Activated T-cell treated with anti-CD3 and anti-CD28 coated beads, Interleukin-2, amount 50 U/mL, for 4 hours (primary cell): ENCODE measurements around the gene FAM171A2. TPM values are rescaled to one million over a fixed set of nuclear protein-coding genes. Genes with fewer than 3 reads are reported as not detected.

Source experiments
- ATAC-seq, 2 donors: fragments of 200-7000 bp; cut with Tn5 transposase; one replicate each; pipeline ENCODE4 v1.10.0; 2021
- DNase-seq: peaks from one replicate; pipeline ENCODE4 v3.0.0-alpha.2; 2020
- H3K27me3 Mint-ChIP-seq: one replicate; pipeline ENCODE4 v1.8.0; 2021; ENCODE audit warnings: low read depth, mixed read lengths
- H3K36me3 Mint-ChIP-seq: one replicate; pipeline ENCODE4 v1.8.0; 2022; ENCODE audit warnings: mixed read lengths; ENCODE audit not compliant: insufficient read depth
- H3K4me1 Mint-ChIP-seq: one replicate; pipeline ENCODE4 v1.8.0; 2021; ENCODE audit warnings: low read depth, mixed read lengths
- H3K4me3 Mint-ChIP-seq: one replicate; pipeline ENCODE4 v1.8.0; 2021; ENCODE audit warnings: mild to moderate bottlenecking, moderate library complexity, mixed read lengths
- H3K9me3 Mint-ChIP-seq: one replicate; pipeline ENCODE4 v1.8.0; 2021; ENCODE audit warnings: mixed read lengths
- total RNA-seq, 3 donors: library from RNA; stranded (reverse); gene quantifications; one replicate each; pipeline ENCODE4 v1.2.1, GENCODE V29; 2021

The FAM171A2 gene
- total RNA-seq, 3 donors from 2014 or later = 0.24 to 0.33 (median 0.27) TPM

DNA sequence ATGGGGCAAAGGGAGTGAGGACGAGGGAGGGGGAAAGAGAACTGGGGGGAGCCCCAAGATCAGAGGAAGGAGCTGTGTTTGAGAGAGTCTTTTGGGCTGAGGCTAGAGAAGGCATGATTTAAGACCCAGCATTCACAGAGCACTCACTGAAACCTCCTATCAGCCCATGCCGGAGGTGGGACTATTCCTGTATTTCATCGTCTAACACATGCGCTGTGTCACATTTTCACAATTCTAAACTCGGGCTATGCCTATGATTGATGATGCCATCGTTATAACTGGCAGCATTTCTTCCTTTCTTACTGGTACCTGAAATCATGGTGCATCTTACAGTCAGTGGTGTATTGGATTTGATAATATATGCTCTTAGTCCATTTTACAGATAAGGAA is 3.5 kb downstream of the FAM171A2 start:
- Mint-ChIP-seq H3K27me3 (peaks cover 18% of the 10 kb centered on the region), H3K36me3 (no peaks in the 10 kb centered on the region), H3K4me3 (no peak overlapping the region), H3K9me3 (no peaks in the 10 kb centered on the region), H3K4me1 (peaks cover 10% of the 10 kb centered on the region)
- no peak for ATAC-seq
- DNase-seq = no peak

DNA sequence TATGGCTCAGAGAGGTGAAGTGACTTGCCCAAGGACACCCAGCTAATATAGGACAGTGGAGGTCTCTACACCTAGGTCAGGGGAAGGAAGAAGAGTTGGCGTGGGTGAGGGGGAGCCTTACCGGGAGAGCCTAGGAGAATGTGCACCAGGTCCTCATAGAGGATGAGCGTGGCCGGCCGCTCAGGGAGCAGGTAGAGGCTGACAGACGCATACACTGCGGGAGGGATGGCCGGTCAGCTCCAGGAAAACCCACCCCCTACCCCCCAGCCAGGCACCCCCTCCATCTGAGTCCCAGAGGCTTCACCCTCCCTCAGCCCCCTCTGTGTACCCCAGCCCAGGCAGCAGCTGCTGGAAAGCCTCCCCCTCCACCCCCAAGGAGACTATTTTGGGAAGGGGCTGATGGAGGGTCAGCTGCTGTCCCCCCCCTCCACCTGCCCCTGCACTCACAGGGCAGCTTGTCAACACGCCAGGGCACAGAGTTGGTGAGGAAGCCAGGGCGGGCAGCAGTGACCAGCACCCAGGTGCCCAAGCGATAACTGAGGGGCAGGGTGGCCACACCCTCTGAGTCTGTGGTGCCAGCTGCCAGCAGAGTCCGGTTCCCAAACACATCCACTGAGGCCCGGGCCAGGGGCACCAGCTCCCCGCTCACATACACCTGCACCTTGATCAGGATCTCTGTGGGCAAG is 4.1 kb downstream of the FAM171A2 start:
- Mint-ChIP-seq H3K36me3 (no peaks in the 10 kb centered on the region), H3K9me3 (no peaks in the 10 kb centered on the region), H3K27me3 (peaks cover 12% of the 10 kb centered on the region), H3K4me3 (no peak overlapping the region), H3K4me1 (peaks cover 10% of the 10 kb centered on the region)
- ATAC-seq (no peak), DNase-seq (no peak)

DNA sequence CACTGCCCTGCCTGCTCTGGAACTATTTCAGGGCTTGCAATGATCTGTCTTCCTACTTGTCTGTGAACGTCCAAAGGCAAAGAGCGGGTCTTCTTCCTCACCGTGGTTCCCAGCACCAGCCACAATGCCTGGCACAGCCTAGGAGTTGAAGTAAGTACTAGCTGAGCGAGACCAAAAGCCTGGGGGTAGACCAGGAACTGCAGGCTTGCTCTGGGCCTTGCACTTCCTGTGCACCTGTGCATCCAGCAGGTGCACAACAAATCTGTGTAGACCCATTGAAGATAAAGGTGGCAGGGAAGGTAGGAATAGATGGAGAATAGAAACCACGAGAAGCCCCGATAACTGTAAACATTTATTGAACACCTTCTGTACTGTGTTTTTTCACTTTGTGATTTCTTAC is 4.6 kb downstream of the FAM171A2 start:
- no peak for DNase-seq
- no peak overlapping the region for H3K4me3 Mint-ChIP-seq
- no peaks in the 10 kb centered on the region for H3K9me3 Mint-ChIP-seq
- H3K27me3 Mint-ChIP-seq = peaks cover 11% of the 10 kb centered on the region
- ATAC-seq = no peak
- H3K4me1 Mint-ChIP-seq = peaks cover 10% of the 10 kb centered on the region
- H3K36me3 Mint-ChIP-seq = no peaks in the 10 kb centered on the region

GRCh38 chr17:44358066-44358465 is 5.6 kb downstream of the FAM171A2 start:
- DNase-seq (no peak), ATAC-seq (no peak)
- Mint-ChIP-seq H3K4me1 (peaks cover 7% of the 10 kb centered on the region), H3K27me3 (peaks cover 11% of the 10 kb centered on the region), H3K4me3 (no peak overlapping the region), H3K36me3 (no peaks in the 10 kb centered on the region), H3K9me3 (no peaks in the 10 kb centered on the region)

DNA sequence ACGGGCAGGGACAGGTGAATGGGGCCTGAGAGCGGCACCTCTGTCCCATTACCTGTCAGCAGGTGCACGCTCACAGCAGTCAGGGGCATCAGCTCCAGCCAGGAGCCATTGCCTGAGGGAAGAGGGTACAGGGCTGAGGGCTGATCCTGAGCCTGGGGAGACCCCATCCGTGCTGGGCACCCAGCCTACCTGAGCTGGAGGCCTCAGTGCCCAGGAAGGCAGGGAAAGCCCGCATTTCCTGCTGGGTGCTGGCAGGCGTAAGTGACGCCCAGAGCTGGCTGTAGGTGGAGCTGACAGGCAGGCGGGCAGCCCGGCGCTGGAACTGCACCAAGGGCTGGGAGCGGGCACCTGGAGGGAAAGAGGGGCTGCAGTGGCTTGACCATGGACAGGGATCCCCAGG is 7.4 kb downstream of the FAM171A2 start:
- Mint-ChIP-seq H3K4me3 (no peak overlapping the region), H3K36me3 (no peaks in the 10 kb centered on the region), H3K9me3 (no peaks in the 10 kb centered on the region), H3K4me1 (peaks cover 9% of the 10 kb centered on the region), H3K27me3 (peaks cover 5% of the 10 kb centered on the region)
- no peak for ATAC-seq
- DNase-seq = no peak

GRCh38 chr17:44355642-44356099 is 8.0 kb downstream of the FAM171A2 start:
- Mint-ChIP-seq H3K9me3 (no peaks in the 10 kb centered on the region), H3K4me3 (no peak overlapping the region), H3K27me3 (no peaks in the 10 kb centered on the region), H3K36me3 (no peaks in the 10 kb centered on the region), H3K4me1 (peaks cover 9% of the 10 kb centered on the region)
- no peak for DNase-seq
- ATAC-seq = no peak

DNA sequence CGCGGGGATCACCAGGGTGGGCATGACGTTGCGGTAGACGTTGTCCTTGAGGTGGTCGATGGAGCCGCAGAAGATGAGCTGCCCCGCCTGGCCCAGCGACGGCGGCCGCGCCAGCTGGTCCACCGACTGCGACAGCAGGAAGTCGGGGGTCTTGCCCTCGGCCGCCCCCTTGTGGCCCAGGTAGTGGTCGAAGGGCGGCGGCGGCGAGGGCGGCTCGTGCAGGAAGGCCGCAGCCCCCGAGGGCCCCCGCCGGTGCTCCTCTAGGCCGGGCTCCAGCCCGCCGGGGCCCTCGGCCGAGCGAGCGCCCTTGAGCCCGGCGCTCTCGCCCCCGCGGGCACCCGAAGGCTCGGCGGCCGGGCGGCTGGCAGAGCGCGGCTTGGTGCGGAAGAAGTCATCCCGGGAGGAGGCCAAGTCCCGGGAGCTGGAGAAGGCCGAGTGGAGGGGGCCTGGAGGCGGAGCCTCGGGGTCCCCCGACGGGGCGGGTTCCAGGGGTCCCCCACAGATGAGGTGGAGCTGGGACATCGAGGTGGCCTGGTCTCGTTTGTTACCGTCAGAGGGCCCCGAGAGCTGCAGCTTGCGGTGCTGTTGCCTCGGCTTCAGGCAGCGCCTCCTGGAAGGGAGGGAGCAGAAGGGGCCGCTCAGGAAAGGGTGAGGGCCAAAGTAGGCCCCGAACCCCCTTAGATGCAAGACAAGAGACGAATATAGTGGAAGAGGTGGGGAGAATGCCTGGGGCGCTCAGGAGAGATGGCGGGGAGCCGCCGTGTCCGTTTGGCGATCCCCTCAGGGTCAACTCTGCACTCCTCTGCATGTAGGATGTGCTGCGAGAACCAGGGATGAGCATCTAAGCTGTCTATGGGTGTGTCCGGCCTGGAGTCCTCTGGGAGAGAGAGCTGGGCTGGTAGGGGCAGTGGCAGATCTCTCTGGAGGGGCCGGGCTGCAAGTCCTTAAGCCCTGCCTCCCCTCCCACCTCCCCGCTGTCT is 8.8 kb downstream of the FAM171A2 start:
- ATAC-seq (peak; percentile 34 to 47), DNase-seq (peak; percentile 59)
- Mint-ChIP-seq H3K27me3 (no peaks in the 10 kb centered on the region), H3K4me3 (peak overlapping the region; percentile 53), H3K36me3 (no peaks in the 10 kb centered on the region), H3K9me3 (no peaks in the 10 kb centered on the region), H3K4me1 (peaks cover 11% of the 10 kb centered on the region)

DNA sequence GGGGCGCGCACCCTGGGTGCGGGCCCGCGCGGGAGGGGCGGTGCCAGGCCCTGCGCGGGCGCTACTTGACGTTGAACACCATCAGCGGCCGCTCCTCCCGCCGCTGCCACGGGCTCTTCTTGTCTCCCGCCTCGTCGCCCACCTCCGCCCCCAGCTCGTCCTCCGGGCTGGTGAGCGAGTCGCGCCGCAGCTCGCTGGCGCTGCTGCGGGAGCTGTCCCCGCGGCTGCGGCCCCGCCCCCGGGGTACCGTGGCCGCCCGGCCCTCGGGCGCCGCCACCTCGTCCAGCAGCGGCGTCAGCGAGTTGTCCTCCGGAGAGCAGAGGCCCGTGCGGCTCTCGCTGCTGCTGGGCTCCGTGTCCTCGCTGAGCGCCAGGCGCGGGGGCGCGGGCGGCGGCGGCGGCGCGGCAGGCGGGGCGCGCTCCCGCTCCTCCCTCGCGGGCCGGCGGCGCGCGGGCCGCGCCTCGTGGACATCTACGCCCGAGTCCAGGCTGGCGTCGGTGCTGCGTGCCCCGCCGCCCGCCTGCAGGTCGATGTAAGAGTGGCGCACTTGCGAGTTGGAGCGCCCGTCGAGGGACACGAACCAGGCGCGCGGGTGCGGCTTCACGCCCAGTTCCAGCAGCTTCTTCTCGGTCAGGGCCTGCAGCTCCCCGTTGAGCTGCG is 9.9 kb downstream of the FAM171A2 start:
- H3K4me1 Mint-ChIP-seq = peaks cover 5% of the 10 kb centered on the region
- no peaks in the 10 kb centered on the region for H3K9me3 Mint-ChIP-seq
- no peak for DNase-seq
- no peaks in the 10 kb centered on the region for H3K27me3 Mint-ChIP-seq
- peak; percentile 29 to 32 for ATAC-seq
- H3K4me3 Mint-ChIP-seq = peak overlapping the region; percentile 58
- no peaks in the 10 kb centered on the region for H3K36me3 Mint-ChIP-seq

GRCh38 chr17:44352828-44353671 is 10.6 kb downstream of the FAM171A2 start:
- H3K36me3 Mint-ChIP-seq = no peaks in the 10 kb centered on the region
- peak overlapping the region; percentile 43 for H3K4me3 Mint-ChIP-seq
- DNase-seq = no peak
- no peak for ATAC-seq
- no peaks in the 10 kb centered on the region for H3K27me3 Mint-ChIP-seq
- peaks cover 4% of the 10 kb centered on the region for H3K4me1 Mint-ChIP-seq
- no peaks in the 10 kb centered on the region for H3K9me3 Mint-ChIP-seq

GRCh38 chr17:44351961-44352827 is 11.5 kb downstream of the FAM171A2 start:
- no peaks in the 10 kb centered on the region for H3K9me3 Mint-ChIP-seq
- H3K27me3 Mint-ChIP-seq = no peaks in the 10 kb centered on the region
- no peaks in the 10 kb centered on the region for H3K36me3 Mint-ChIP-seq
- ATAC-seq (no peak), DNase-seq (no peak)
- peak overlapping the region; percentile 43 for H3K4me3 Mint-ChIP-seq
- H3K4me1 Mint-ChIP-seq = peaks cover 4% of the 10 kb centered on the region

DNA sequence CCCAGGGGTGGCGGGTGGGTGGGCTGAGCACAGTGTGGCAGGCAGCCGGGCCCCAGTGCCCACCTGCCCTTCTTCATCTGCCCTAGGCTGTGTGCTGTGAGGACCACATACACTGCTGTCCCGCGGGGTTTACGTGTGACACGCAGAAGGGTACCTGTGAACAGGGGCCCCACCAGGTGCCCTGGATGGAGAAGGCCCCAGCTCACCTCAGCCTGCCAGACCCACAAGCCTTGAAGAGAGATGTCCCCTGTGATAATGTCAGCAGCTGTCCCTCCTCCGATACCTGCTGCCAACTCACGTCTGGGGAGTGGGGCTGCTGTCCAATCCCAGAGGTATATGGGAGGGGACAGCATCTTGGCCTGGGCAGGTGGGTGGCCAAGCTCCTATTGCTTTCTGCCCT is 12.2 kb downstream of the FAM171A2 start:
- Mint-ChIP-seq H3K36me3 (no peaks in the 10 kb centered on the region), H3K9me3 (no peaks in the 10 kb centered on the region), H3K4me1 (peaks cover 5% of the 10 kb centered on the region), H3K27me3 (no peaks in the 10 kb centered on the region), H3K4me3 (no peak overlapping the region)
- DNase-seq (no peak), ATAC-seq (no peak)

- peak; percentile 70 for DNase-seq
- H3K36me3 Mint-ChIP-seq = no peaks in the 10 kb centered on the region
- H3K27me3 Mint-ChIP-seq = no peaks in the 10 kb centered on the region
- ATAC-seq = peak; percentile 75 to 80
- H3K9me3 Mint-ChIP-seq = no peaks in the 10 kb centered on the region
- peaks cover 12% of the 10 kb centered on the region for H3K4me1 Mint-ChIP-seq
- no peak overlapping the region for H3K4me3 Mint-ChIP-seq
These were observed 12.9 kb downstream of the FAM171A2 start for GRCh38 chr17:44350733-44351226.

- Mint-ChIP-seq H3K36me3 (no peaks in the 10 kb centered on the region), H3K4me3 (no peak overlapping the region), H3K4me1 (peaks cover 20% of the 10 kb centered on the region), H3K9me3 (no peaks in the 10 kb centered on the region), H3K27me3 (no peaks in the 10 kb centered on the region)
- ATAC-seq = no peak
- no peak for DNase-seq
These were observed 14.0 kb downstream of the FAM171A2 start for GRCh38 chr17:44349553-44350070.
